Measurements from ENCODE around the gene PDPN. TPM values are rescaled to one million over a fixed set of nuclear protein-coding genes. Genes with fewer than 3 reads are reported as not detected.

The PDPN gene
- total and polyA plus RNA-seq, 9 of the 15 experiments (the other 6 are each of a cell fraction or from before 2014, with no cell fraction given), result 0.11 TPM; not detected in 8

DNA sequence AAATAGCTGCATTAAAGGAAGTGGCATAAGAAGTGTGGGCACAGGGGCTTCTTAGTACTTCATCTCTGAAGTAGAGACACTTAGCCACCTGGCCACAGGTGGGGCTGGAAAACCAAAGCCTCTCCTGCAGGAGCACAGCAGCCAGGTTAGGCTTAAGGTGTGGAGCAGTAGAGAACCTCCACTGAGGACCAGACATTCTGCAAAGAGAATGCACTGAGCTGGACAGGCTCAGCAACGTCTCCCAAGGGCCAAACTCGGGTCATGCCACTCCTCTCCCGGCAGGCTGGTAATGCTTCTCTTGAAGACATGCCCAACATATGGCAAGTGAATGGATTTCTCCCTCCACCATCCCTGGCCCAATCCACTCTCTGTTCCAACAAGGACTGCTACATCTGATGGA lies 36.8 kb upstream of the PDPN start (continued):
- TF ChIP-seq, protein P1, sequence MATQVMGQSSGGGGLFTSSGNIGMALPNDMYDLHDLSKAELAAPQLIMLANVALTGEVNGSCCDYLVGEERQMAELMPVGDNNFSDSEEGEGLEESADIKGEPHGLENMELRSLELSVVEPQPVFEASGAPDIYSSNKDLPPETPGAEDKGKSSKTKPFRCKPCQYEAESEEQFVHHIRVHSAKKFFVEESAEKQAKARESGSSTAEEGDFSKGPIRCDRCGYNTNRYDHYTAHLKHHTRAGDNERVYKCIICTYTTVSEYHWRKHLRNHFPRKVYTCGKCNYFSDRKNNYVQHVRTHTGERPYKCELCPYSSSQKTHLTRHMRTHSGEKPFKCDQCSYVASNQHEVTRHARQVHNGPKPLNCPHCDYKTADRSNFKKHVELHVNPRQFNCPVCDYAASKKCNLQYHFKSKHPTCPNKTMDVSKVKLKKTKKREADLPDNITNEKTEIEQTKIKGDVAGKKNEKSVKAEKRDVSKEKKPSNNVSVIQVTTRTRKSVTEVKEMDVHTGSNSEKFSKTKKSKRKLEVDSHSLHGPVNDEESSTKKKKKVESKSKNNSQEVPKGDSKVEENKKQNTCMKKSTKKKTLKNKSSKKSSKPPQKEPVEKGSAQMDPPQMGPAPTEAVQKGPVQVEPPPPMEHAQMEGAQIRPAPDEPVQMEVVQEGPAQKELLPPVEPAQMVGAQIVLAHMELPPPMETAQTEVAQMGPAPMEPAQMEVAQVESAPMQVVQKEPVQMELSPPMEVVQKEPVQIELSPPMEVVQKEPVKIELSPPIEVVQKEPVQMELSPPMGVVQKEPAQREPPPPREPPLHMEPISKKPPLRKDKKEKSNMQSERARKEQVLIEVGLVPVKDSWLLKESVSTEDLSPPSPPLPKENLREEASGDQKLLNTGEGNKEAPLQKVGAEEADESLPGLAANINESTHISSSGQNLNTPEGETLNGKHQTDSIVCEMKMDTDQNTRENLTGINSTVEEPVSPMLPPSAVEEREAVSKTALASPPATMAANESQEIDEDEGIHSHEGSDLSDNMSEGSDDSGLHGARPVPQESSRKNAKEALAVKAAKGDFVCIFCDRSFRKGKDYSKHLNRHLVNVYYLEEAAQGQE (IDR thresholded peaks at IDR 0.05; ENCODE audit: borderline replicate concordance), result no peak
- TF ChIP-seq, protein P1 (CRISPR knock-in tag; IDR thresholded peaks at IDR 0.05; ENCODE audit: low read depth), result no peak
- TF ChIP-seq ZNF143 (CRISPR knock-in tag; IDR thresholded peaks at IDR 0.05) (no peak), TAF1 (IDR thresholded peaks at IDR 0.05; ENCODE audit: control insufficient read depth, extremely low read depth, insufficient read depth, low read length, severe bottlenecking) (no peak), COPS2 (conservative IDR thresholded peaks at IDR 0.05) (no peak)

Measured in K562 (cell line).